IMR-90 (cell line): ENCODE data around the gene MPZL1. TPM values are rescaled to one million over a fixed set of nuclear protein-coding genes. Genes with fewer than 3 reads are reported as not detected.
A peak's percentile ranks its signal among the peaks of the same experiment; 100 is the strongest.

Experiments
- ATAC-seq: fragments of 200-7000 bp; cut with Tn5 transposase; 2 replicates; pipeline ENCODE4 v1.9.1; 2020; ENCODE audit warnings: low read depth, mild to moderate bottlenecking, moderate library complexity
- BruUV-seq: library from RNA; stranded (reverse); fragments of 400-500 nt; replicated peaks from 2 replicates; lab custom pipeline; 2021; lab: Mats Ljungman, UMichigan
- CTCF ChIA-PET: fragments of 300-600 bp; formaldehyde crosslinking; extraction: SDS; loops from one replicate; lab custom pipeline; 2021; ENCODE audit warnings: antibody characterized with exemption; lab: Yijun Ruan, JAX
- POLR2A ChIA-PET: fragments of 300-600 bp; sonication (Branson Sonifier 250); formaldehyde crosslinking; loops from one replicate; lab custom pipeline; 2022; ENCODE audit warnings: antibody characterized with exemption; ENCODE audit not compliant: unreplicated experiment; lab: Charles Lee
- DNase-seq: peaks from one replicate; pipeline ENCODE4 v3.0.0; 2013
- H2AFZ ChIP-seq: replicated peaks from 2 replicates; pipeline ENCODE3; 2013; ENCODE audit warnings: low read length, mild to moderate bottlenecking; ENCODE audit not compliant: poor library complexity
- H2AK5ac ChIP-seq: 2 replicates; pipeline ENCODE4 v1.6.1; 2013; ENCODE audit warnings: low read depth, low read length, inconsistent platforms
- H2AK9ac ChIP-seq: replicated peaks from 2 replicates; pipeline ENCODE3; 2013; ENCODE audit warnings: mild to moderate bottlenecking, low read depth, low read length, moderate library complexity; ENCODE audit not compliant: poor library complexity
- H2BK120ac ChIP-seq: 2 replicates; pipeline ENCODE4 v1.6.1; 2013; ENCODE audit warnings: low read depth, low read length, inconsistent platforms
- H2BK15ac ChIP-seq: 3 replicates; pipeline ENCODE4 v1.6.1; 2013; ENCODE audit warnings: low read depth, low read length, inconsistent platforms
- H2BK20ac ChIP-seq: 2 replicates; pipeline ENCODE4 v1.6.1; 2013; ENCODE audit warnings: low read depth, mild to moderate bottlenecking, inconsistent platforms, low read length, moderate library complexity
- H2BK5ac ChIP-seq: 2 replicates; pipeline ENCODE4 v1.6.1; 2013; ENCODE audit warnings: mild to moderate bottlenecking, low read depth, low read length, inconsistent platforms; ENCODE audit not compliant: poor library complexity, severe bottlenecking
- H3K14ac ChIP-seq: replicated peaks from 2 replicates; pipeline ENCODE4 v1.6.1; 2013; ENCODE audit warnings: low read depth, low read length, inconsistent platforms
- H3K18ac ChIP-seq: 2 replicates; pipeline ENCODE4 v1.6.1; 2013; ENCODE audit warnings: low read depth, low read length, control low read depth
- H3K23ac ChIP-seq: 2 replicates; pipeline ENCODE4 v1.6.1; 2013; ENCODE audit warnings: low read depth, low read length, inconsistent platforms
- H3K27ac ChIP-seq: 2 replicates; pipeline ENCODE4 v1.5.1; 2013; ENCODE audit warnings: mild to moderate bottlenecking, control low read depth, low read length; ENCODE audit not compliant: insufficient read depth
- H3K27me3 ChIP-seq: 2 replicates; pipeline ENCODE4 v1.6.1; 2013; ENCODE audit warnings: low read length; ENCODE audit not compliant: control insufficient read depth, insufficient read depth
- H3K36me3 ChIP-seq: 2 replicates; pipeline ENCODE4 v1.6.1; 2013; ENCODE audit warnings: low read length, mixed read lengths; ENCODE audit not compliant: control insufficient read depth, insufficient read depth
- H3K4ac ChIP-seq: 2 replicates; pipeline ENCODE4 v1.6.1; 2013; ENCODE audit warnings: low read depth, low read length, inconsistent platforms
- H3K4me1 ChIP-seq: 2 replicates; pipeline ENCODE4 v1.6.1; 2013; ENCODE audit warnings: low read length, mixed read lengths; ENCODE audit not compliant: control insufficient read depth, insufficient read depth
- H3K4me2 ChIP-seq: 2 replicates; pipeline ENCODE4 v1.6.1; 2013; ENCODE audit warnings: low read depth, mild to moderate bottlenecking, control low read depth, low read length, moderate library complexity
- H3K4me3 ChIP-seq: 2 replicates; pipeline ENCODE4 v1.5.1; 2013; ENCODE audit warnings: low read depth, mild to moderate bottlenecking, control low read depth, low read length, moderate library complexity; ENCODE audit not compliant: insufficient read depth
- H3K56ac ChIP-seq: 2 replicates; pipeline ENCODE4 v1.6.1; 2013; ENCODE audit warnings: low read length, inconsistent platforms; ENCODE audit not compliant: insufficient read depth; ENCODE audit errors: extremely low read depth
- H3K79me1 ChIP-seq, 2 experiments: 2 replicates each; pipeline ENCODE4 v1.6.1; 2013; ENCODE audit warnings: low read length in 2 of 2, inconsistent platforms in 1 of 2, low read depth in 1 of 2
- H3K9ac ChIP-seq: 2 replicates; pipeline ENCODE4 v1.6.1; 2013; ENCODE audit warnings: low read depth, low read length, control low read depth
- H3K9me1 ChIP-seq: 2 replicates; pipeline ENCODE4 v1.6.1; 2013; ENCODE audit warnings: low read length, inconsistent platforms; ENCODE audit not compliant: insufficient read depth
- H3K9me3 ChIP-seq: 2 replicates; pipeline ENCODE4 v1.6.1; 2013; ENCODE audit warnings: low read length; ENCODE audit not compliant: control insufficient read depth, insufficient read depth
- H4K20me1 ChIP-seq: 2 replicates; pipeline ENCODE4 v1.6.1; 2013; ENCODE audit warnings: low read length, inconsistent platforms; ENCODE audit not compliant: insufficient read depth
- H4K5ac ChIP-seq: 2 replicates; pipeline ENCODE4 v1.6.1; 2013; ENCODE audit warnings: mild to moderate bottlenecking, low read depth, low read length, control low read depth
- H4K8ac ChIP-seq, 2 experiments: 2 replicates each; pipeline ENCODE4 v1.6.1; 2013; ENCODE audit warnings: low read depth in 2 of 2, low read length in 2 of 2, control low read depth in 1 of 2, inconsistent platforms in 1 of 2
- H4K91ac ChIP-seq: 2 replicates; pipeline ENCODE4 v1.6.1; 2013; ENCODE audit warnings: low read depth, low read length, inconsistent platforms; ENCODE audit not compliant: insufficient read depth
- CEBPB ChIP-seq: IDR thresholded peaks from 2 replicates; pipeline ENCODE4 v1.6.1; 2012; ENCODE audit warnings: low read depth, low read length, improper control_type of control experiment
- CHD1 ChIP-seq: IDR thresholded peaks from 2 replicates; pipeline ENCODE4 v1.6.1; 2012; ENCODE audit warnings: low read depth, low read length, improper control_type of control experiment
- CTCF ChIP-seq: conservative IDR thresholded peaks from 2 replicates; pipeline ENCODE4 v1.5.1; 2012; ENCODE audit warnings: mild to moderate bottlenecking, low read depth, low read length, improper control_type of control experiment
- ELK1 ChIP-seq: fragments of 150-350 bp; IDR thresholded peaks from 2 replicates; pipeline ENCODE4 v1.6.1; 2016; ENCODE audit warnings: low read depth, mild to moderate bottlenecking, low read length, moderate library complexity, borderline replicate concordance
- FOS ChIP-seq: fragments of 150-350 bp; IDR thresholded peaks from 2 replicates; pipeline ENCODE4 v1.6.1; 2016; ENCODE audit warnings: low read depth, low read length
- MAFK ChIP-seq: IDR thresholded peaks from 2 replicates; pipeline ENCODE4 v1.6.1; 2012; ENCODE audit warnings: low read depth, low read length, improper control_type of control experiment
- MAZ ChIP-seq: IDR thresholded peaks from 2 replicates; pipeline ENCODE4 v1.6.1; 2012; ENCODE audit warnings: low read depth, mild to moderate bottlenecking, low read length, improper control_type of control experiment, moderate library complexity, borderline replicate concordance
- MXI1 ChIP-seq: IDR thresholded peaks from 2 replicates; pipeline ENCODE4 v1.6.1; 2012; ENCODE audit warnings: low read depth, mild to moderate bottlenecking, low read length, moderate library complexity, borderline replicate concordance
- NFE2L2 ChIP-seq: fragments of 150-350 bp; IDR thresholded peaks from 2 replicates; pipeline ENCODE4 v1.6.1; 2016; ENCODE audit warnings: low read depth, mild to moderate bottlenecking, low read length
- POLR2A ChIP-seq: IDR thresholded peaks from 2 replicates; pipeline ENCODE4 v1.6.1; 2012; ENCODE audit warnings: mild to moderate bottlenecking, low read depth, low read length
- RAD21 ChIP-seq: IDR thresholded peaks from 2 replicates; pipeline ENCODE4 v1.6.1; 2012; ENCODE audit warnings: low read length, improper control_type of control experiment
- RCOR1 ChIP-seq: IDR thresholded peaks from 2 replicates; pipeline ENCODE4 v1.6.1; 2012; ENCODE audit warnings: mild to moderate bottlenecking, low read length, improper control_type of control experiment; ENCODE audit not compliant: insufficient replicate concordance
- RFX5 ChIP-seq: IDR thresholded peaks from 2 replicates; pipeline ENCODE4 v1.8.0; 2012; ENCODE audit warnings: low read depth, mild to moderate bottlenecking, low read length, moderate library complexity
- SMC3 ChIP-seq: fragments of 150-350 bp; IDR thresholded peaks from 2 replicates; pipeline ENCODE4 v1.6.1; 2016; ENCODE audit warnings: low read depth, mild to moderate bottlenecking, antibody characterized with exemption, low read length, moderate library complexity
- USF2 ChIP-seq: fragments of 150-350 bp; IDR thresholded peaks from 2 replicates; pipeline ENCODE4 v1.6.1; 2017; ENCODE audit warnings: mild to moderate bottlenecking, antibody characterized with exemption, low read length, low read depth
- dilution Hi-C: fragments of 300-500 bp; cut with HindIII; formaldehyde crosslinking; loops from one replicate; pipeline ENCODE4 v1.14.3; 2018; ENCODE audit warnings: low sequenced_read_pairs; ENCODE audit not compliant: unreplicated experiment
- in situ Hi-C: fragments of 300-500 bp; cut with MboI; formaldehyde crosslinking; loops from 3 replicates; pipeline ENCODE4 v1.14.3; 2019; ENCODE audit warnings: low sequenced_read_pairs, inconsistent platforms, mixed read lengths
- intact Hi-C: fragments of 100-400 bp; cut with micrococcal nuclease; formaldehyde crosslinking; loops from 2 replicates; pipeline ENCODE4 v1.10.0; 2022
- polyA plus RNA-seq, 3 experiments: library from polyadenylated mRNA; depleted of rRNA; stranded (reverse); fragments of >200 nt; gene quantifications; 2 replicates each; pipeline ENCODE4 v1.2.3, GENCODE V29; 2012; ENCODE audit warnings: low replicate concordance in 1 of 3
- total RNA-seq: library from RNA; depleted of rRNA; stranded (reverse); fragments of >200 nt; gene quantifications from 2 replicates; pipeline ENCODE4 v1.2.3, GENCODE V29; 2012

Gene MPZL1
- total and polyA plus RNA-seq, 2 of the 4 experiments (the other 2 are of a cell fraction): 55.3 to 87.3 TPM

GRCh38 chr1:167752219-167752985, 30.6 kb downstream of the MPZL1 start:
- Histone ChIP-seq H2BK5ac (peak overlapping the region; percentile 23), H3K27ac (peak overlapping the region; percentile 26; the same call in 1 of the 2 replicates), H3K4me3 (no peak overlapping the region), H3K23ac (peak overlapping the region; percentile 81), H3K9me3 (no peaks in the 10 kb centered on the region), H2AK9ac (peak overlapping the region; percentile 52), H3K9me1 (peaks cover 15% of the 10 kb centered on the region), H4K5ac (no peak overlapping the region), H3K79me1 (peaks cover 16 to 75% of the 10 kb centered on the region in 2 experiments), H3K4ac (peak overlapping the region; percentile 86), H3K56ac (no peak overlapping the region), H2AFZ (no peak overlapping the region), H3K4me1 (peaks cover 13% of the 10 kb centered on the region), H4K91ac (no peak overlapping the region; the same call in 1 of the 2 replicates), H3K18ac (peak overlapping the region; percentile 20; the same call in 1 of the 2 replicates), H2BK20ac (0 out of 2 replicates have a peak overlapping the region, but pooled peaks have one; percentile 9), H3K14ac (peak overlapping the region; percentile 61; the same call in 1 of the 2 replicates), H4K8ac (peak overlapping the region in 1 of 2 experiments; percentile 59; a peak in 2 of 4 replicates), H2BK15ac (0 out of 3 replicates have a peak overlapping the region, but pooled peaks have one; percentile 15), H2BK120ac (0 out of 2 replicates have a peak overlapping the region, but pooled peaks have one; percentile 46), H4K20me1 (peaks cover 70% of the 10 kb centered on the region), H3K9ac (no peak overlapping the region), H3K27me3 (no peaks in the 10 kb centered on the region), H3K4me2 (peak overlapping the region; percentile 54; the same call in 1 of the 2 replicates), H3K36me3 (no peaks in the 10 kb centered on the region), H2AK5ac (peak overlapping the region; percentile 60)
- BruUV-seq: no TSS peak
- in situ Hi-C loops: no loop called here
- intact Hi-C loops: no loop called here
- DNase-seq (peak; percentile 31), ATAC-seq (peak; percentile 13)
- CTCF ChIA-PET: no interaction called here
- dilution Hi-C loops: no loop called here
- POLR2A ChIA-PET: no interaction called here
- TF ChIP-seq CEBPB: no peak
- no peak for TF ChIP-seq MAZ
- no peak for TF ChIP-seq RFX5
- TF ChIP-seq FOS: no peak
- TF ChIP-seq MXI1: no peak
- TF ChIP-seq NFE2L2: no peak
- TF ChIP-seq RAD21: no peak
- no peak for TF ChIP-seq POLR2A
- no peak for TF ChIP-seq CTCF
- no peak for TF ChIP-seq SMC3
- no peak for TF ChIP-seq RCOR1
- TF ChIP-seq ELK1: no peak
- TF ChIP-seq CHD1: no peak
- TF ChIP-seq MAFK: no peak
- no peak for TF ChIP-seq USF2
